HG03280 (cell line): ENCODE data around the gene TNNC2.

Experiments
- ATAC-seq: cut with Tn5 transposase; IDR thresholded peaks from one replicate; pipeline ENCODE4 v1.9.1; 2021; ENCODE audit warnings: mild to moderate bottlenecking, moderate library complexity; ENCODE audit not compliant: unreplicated experiment

The TNNC2 gene

DNA sequence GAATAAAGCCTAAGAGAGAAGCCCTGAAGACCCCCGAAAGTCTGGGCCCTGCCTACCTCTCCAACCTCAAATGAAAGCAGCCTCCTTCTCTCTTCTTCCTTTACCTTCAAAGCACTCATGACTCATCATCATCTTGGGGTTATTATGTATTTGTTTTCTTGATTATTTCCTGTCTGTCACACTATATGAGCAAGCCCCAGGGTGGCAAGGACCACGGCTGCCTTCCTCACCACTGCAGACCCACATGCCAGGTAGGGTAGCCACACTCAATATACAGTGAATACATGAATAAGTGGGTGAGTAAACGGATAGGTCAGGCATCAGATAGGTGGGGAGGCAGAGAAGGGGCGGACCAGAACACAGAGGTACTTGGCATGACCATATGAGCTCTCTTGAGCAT lies 44.2 kb downstream of the TNNC2 start:
- ATAC-seq, result no peak

DNA sequence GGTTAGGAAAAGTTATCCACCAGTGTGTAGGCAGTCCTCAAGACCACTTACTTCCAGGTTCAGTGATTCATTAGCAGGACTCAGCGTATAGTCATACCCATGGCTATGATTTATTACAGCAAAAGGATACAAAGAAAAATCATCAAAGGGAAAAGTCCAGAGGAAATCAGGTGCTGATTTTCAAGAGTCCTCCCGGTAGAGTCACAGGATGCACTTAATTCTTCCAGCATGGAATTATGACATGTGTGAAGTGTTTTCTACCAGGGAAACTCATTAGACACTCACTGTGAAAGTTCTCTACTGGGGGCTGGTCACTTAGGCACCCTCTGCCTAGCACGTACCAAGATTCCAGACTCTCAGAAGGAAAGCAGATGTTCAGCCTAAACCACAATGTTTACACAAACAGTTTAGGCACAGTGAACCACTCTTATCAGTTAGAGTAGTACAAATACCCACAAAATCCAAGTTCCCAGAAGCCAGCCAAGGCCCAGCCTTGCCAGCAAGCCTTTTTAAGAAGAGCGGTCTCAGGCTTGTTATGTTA lies 45.7 kb downstream of the TNNC2 start:
- ATAC-seq, result no peak

DNA sequence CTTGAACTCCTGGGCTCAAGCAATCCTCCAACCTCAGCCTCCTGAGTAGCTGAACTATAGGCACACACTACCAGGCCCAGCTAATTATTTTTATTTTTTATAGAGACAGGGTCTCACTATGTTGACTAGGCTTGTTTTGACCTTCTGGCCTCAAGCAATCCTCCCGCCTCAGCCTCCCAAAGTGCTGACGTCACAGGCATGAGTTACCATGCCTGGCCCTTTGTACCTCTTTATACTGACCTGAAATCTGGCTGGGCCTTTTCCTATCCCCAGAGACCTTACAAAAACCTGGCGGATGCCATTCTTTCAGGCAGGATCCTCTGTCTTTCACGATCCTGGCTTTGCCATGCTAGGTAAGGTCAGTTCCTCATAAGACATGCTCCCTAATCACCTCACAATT lies 47.0 kb downstream of the TNNC2 start:
- no peak for ATAC-seq

DNA sequence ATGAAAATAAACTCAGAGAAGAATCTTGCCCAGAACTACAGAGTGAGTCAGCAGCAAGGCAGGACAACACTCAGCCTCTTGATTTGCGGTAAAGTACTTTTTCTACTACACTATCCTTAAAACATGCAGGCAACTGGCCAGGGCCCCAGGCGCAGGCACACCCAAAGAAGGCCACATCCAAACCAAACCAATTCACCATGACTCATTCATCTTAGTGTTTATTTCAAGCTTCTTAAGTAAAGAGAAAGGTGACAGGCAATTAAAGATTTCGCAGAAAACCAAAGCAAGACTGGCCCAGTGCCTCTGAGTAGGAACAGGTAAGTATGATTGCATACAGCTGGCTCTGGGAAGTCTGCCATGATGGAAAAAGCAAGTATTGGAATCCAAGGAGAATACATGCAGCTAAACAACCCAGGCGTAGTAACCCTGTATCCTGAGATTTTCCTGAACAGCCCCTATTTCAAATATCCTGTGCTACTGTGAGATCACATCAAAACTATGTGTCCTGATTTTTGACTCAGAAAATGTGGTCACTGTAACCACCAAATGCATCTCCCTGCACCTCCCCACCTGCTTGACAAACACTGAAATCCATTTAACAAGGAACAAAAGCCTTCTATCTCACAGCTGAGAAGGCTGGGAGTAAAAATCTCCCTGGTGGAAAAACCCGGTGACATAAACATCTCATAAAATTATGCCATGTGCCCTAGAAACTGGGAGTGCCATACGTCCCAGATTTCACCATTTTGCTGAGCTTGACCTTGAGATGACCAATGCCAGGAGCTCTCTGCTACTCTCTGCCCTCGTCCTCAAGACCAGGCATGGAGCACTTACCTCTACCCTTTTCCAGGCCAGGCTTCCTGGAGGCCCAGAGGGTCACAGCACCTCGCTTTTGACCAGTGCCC lies 47.8 kb downstream of the TNNC2 start:
- no peak for ATAC-seq

DNA sequence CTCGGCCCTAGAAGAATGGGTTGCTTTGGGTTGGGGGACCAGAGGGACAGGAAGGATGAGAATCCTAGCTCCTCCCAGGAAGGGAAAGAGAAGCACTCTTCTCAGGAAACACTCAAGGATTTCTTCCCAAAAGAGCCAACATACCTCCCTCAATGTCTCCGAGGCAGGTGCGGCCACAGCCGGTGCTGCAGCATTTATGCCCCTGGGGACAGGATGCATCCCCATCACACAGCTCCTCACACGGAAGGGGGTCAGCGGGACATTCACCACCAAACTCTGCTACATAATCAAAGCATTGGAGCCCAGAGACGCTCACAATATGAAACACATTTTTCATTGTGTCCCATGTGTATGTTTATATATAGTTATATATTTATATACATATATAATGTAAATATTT lies 50.2 kb downstream of the TNNC2 start:
- ATAC-seq, result no peak

DNA sequence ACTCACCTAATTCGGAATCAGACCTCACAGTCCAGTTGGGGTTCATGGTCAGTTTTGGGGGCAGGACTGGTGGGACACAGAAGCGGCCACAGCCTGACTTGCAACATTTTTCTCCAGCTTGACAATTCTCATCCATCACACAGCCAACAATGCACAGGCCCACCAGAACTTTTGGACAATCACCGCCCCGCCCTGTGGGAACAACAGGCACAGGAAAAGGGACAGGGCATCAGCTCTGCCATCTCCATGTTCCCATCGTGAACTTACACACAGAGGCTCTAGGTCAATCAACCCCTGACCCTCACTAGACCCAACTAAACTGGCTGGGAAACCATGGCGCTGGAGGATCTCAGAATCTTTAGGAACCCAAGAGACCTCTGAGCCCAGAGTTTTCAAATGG lies 51.7 kb downstream of the TNNC2 start:
- ATAC-seq, result no peak

DNA sequence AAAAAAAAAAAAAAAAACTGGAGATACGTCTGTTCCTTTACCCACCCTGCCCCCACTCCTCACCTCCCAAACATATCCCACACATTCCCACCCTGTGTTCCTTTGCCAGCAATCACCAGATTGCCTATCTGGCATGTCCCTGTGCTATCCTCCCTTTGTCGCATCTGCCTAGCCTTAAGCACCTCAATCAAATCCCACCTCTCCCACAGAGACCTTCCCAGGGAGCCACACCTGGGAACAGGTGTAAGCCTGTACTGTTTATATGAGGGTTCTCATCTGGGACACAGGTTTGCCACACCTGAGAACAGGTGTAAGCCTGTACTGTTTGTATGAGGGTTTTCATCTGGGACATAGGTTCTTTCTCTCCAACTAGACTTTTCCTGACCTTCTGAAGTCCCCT lies 52.2 kb downstream of the TNNC2 start:
- ATAC-seq, result no peak
